GM19351 (cell line): Measurements from ENCODE around the gene MMEL1.
"Not testable (repeated sequence)": the region's sequence is repeated elsewhere in the genome, so short reads cannot be mapped to it uniquely, and the experiment has no call there.

Experiments used
- ATAC-seq: cut with Tn5 transposase; IDR thresholded peaks from one replicate; pipeline ENCODE4 v1.9.1; 2021; ENCODE audit warnings: mild to moderate bottlenecking, moderate library complexity; ENCODE audit not compliant: unreplicated experiment

Gene MMEL1

GRCh38 chr1:2575801-2576663 is 56.8 kb downstream of the MMEL1 start:
- ATAC-seq = no peak

GRCh38 chr1:2574350-2574749 is 58.5 kb downstream of the MMEL1 start:
- no peak for ATAC-seq

- no peak for ATAC-seq
Measured at GRCh38 chr1:2573250-2573920, 59.4 kb downstream of the MMEL1 start.

GRCh38 chr1:2571348-2571747 is 61.5 kb downstream of the MMEL1 start:
- ATAC-seq = no peak

GRCh38 chr1:2570332-2570731 is 62.5 kb downstream of the MMEL1 start:
- no peak for ATAC-seq

GRCh38 chr1:2569703-2570102 is 63.1 kb downstream of the MMEL1 start:
- ATAC-seq = not testable (repeated sequence)

GRCh38 chr1:2569060-2569459 is 63.8 kb downstream of the MMEL1 start:
- no peak for ATAC-seq

GRCh38 chr1:2568187-2568816 is 64.5 kb downstream of the MMEL1 start:
- not testable (repeated sequence) for ATAC-seq

GRCh38 chr1:2567083-2567679 is 65.6 kb downstream of the MMEL1 start:
- ATAC-seq = no peak

- no peak for ATAC-seq
Measured at GRCh38 chr1:2566101-2567045, 66.4 kb downstream of the MMEL1 start.

- ATAC-seq = no peak
Measured at GRCh38 chr1:2564815-2565374, 67.9 kb downstream of the MMEL1 start.

- ATAC-seq = no peak
Measured at GRCh38 chr1:2564006-2564814, 68.6 kb downstream of the MMEL1 start.

GRCh38 chr1:2563205-2563604 is 69.6 kb downstream of the MMEL1 start:
- ATAC-seq = no peak

GRCh38 chr1:2561898-2562895 is 70.6 kb downstream of the MMEL1 start:
- ATAC-seq = no peak

- no peak for ATAC-seq
Measured at GRCh38 chr1:2561446-2561845, 71.4 kb downstream of the MMEL1 start.

GRCh38 chr1:2560299-2561073 is 72.3 kb downstream of the MMEL1 start:
- no peak for ATAC-seq
